Measurements from ENCODE around the gene SCAI.
"Not testable (repeated sequence)": the region's sequence is repeated elsewhere in the genome, so short reads cannot be mapped to it uniquely, and the experiment has no call there.

SCAI gene

GRCh38 chr9:125143377-125144090 lies at the start of gene SCAI:
Gene SCAI (minus strand): TSS chr9:125143528. CDS start chr9:125143437, 91 bp downstream.
- FAIRE-seq = peak; percentile 95

- FAIRE-seq = no peak
These were observed 47.1 kb upstream of the SCAI start for GRCh38 chr9:125190361-125190801.

- no peak for FAIRE-seq
These were observed 46.3 kb upstream of the SCAI start, which contains the start of gene PPP6C for GRCh38 chr9:125189361-125190289. Gene PPP6C (minus strand): TSS chr9:125189803. CDS start chr9:125189718, 85 bp downstream.

- no peak for FAIRE-seq
These were observed 45.7 kb upstream of the SCAI start for GRCh38 chr9:125189011-125189360.

GRCh38 chr9:125183561-125183960 lies 40.2 kb upstream of the SCAI start:
- FAIRE-seq = no peak

GRCh38 chr9:125183054-125183453 lies 39.7 kb upstream of the SCAI start:
- FAIRE-seq = no peak

GRCh38 chr9:125181756-125182155 lies 38.4 kb upstream of the SCAI start:
- FAIRE-seq = not testable (repeated sequence)

- no peak for FAIRE-seq
These were observed 37.5 kb upstream of the SCAI start for GRCh38 chr9:125180876-125181275.

GRCh38 chr9:125179776-125180175 lies 36.4 kb upstream of the SCAI start:
- FAIRE-seq = not testable (repeated sequence)

- no peak for FAIRE-seq
These were observed 34.6 kb upstream of the SCAI start for GRCh38 chr9:125177888-125178287.

GRCh38 chr9:125176636-125177035 lies 33.3 kb upstream of the SCAI start:
- no peak for FAIRE-seq

- FAIRE-seq = no peak
These were observed 28.9 kb upstream of the SCAI start for GRCh38 chr9:125172031-125172755.

- no peak for FAIRE-seq
These were observed 26.6 kb upstream of the SCAI start for GRCh38 chr9:125169895-125170294.

- FAIRE-seq = no peak
These were observed 23.4 kb upstream of the SCAI start for GRCh38 chr9:125166762-125167161.

GRCh38 chr9:125162891-125163290 lies 19.6 kb upstream of the SCAI start:
- not testable (repeated sequence) for FAIRE-seq

- FAIRE-seq = no peak
These were observed 18.1 kb upstream of the SCAI start for GRCh38 chr9:125161284-125161918.

- FAIRE-seq = no peak
These were observed 17.4 kb upstream of the SCAI start for GRCh38 chr9:125160750-125161149.

- FAIRE-seq = no peak
These were observed 13.2 kb upstream of the SCAI start for GRCh38 chr9:125156551-125156950.

GRCh38 chr9:125153712-125154367 lies 10.5 kb upstream of the SCAI start:
- FAIRE-seq = no peak

GRCh38 chr9:125151730-125152129 lies 8.4 kb upstream of the SCAI start:
- no peak for FAIRE-seq

GRCh38 chr9:125150349-125151245 lies 7.3 kb upstream of the SCAI start:
- FAIRE-seq = no peak

Measured in G401.6 (cell line).